OCI-LY1 (cell line): Measurements from ENCODE around the gene RPS23.

ENCODE experiments used
- H2AFZ ChIP-seq: fragments of 200-600 bp; sonication (generic), shearing (Covaris generic); 2 replicates; pipeline ENCODE4 v1.6.0; 2014; ENCODE audit warnings: antibody characterized with exemption, mild to moderate bottlenecking, low read length
- H3F3A ChIP-seq: fragments of 200-600 bp; sonication (generic), shearing (Covaris generic); 2 replicates; pipeline ENCODE4 v1.6.0; 2014; ENCODE audit warnings: mild to moderate bottlenecking, antibody characterized with exemption, low read length, moderate library complexity; ENCODE audit not compliant: insufficient read depth
- H3K27ac ChIP-seq: fragments of 200-600 bp; sonication (generic); 2 replicates; pipeline ENCODE4 v1.5.1; 2014; ENCODE audit warnings: low read length, mixed run types, mild to moderate bottlenecking, low read depth; ENCODE audit not compliant: poor library complexity, severe bottlenecking
- H3K27me3 ChIP-seq: fragments of 200-600 bp; sonication (generic); 2 replicates; pipeline ENCODE4 v1.6.0; 2014; ENCODE audit warnings: antibody characterized with exemption, mild to moderate bottlenecking, low read length, moderate library complexity; ENCODE audit not compliant: insufficient read depth
- H3K36me3 ChIP-seq: fragments of 200-600 bp; sonication (generic); 2 replicates; pipeline ENCODE4 v1.6.1; 2014; ENCODE audit warnings: mild to moderate bottlenecking, antibody characterized with exemption, low read length, moderate library complexity, mixed read lengths; ENCODE audit not compliant: insufficient read depth
- H3K4me1 ChIP-seq: fragments of 200-600 bp; sonication (generic); 2 replicates; pipeline ENCODE4 v1.5.1; 2014; ENCODE audit warnings: mild to moderate bottlenecking, low read length, moderate library complexity; ENCODE audit not compliant: insufficient read depth, severe bottlenecking
- H3K4me2 ChIP-seq: fragments of 200-600 bp; sonication (generic), shearing (Covaris generic); 2 replicates; pipeline ENCODE4 v1.6.1; 2014; ENCODE audit warnings: low read length
- H3K4me3 ChIP-seq: fragments of 200-600 bp; sonication (generic); 2 replicates; pipeline ENCODE4 v1.5.1; 2014; ENCODE audit warnings: low read length, low read depth, mild to moderate bottlenecking, mixed read lengths; ENCODE audit not compliant: poor library complexity, severe bottlenecking
- H3K79me2 ChIP-seq: fragments of 200-600 bp; shearing (Covaris generic); 2 replicates; pipeline ENCODE4 v1.6.1; 2016; ENCODE audit warnings: mixed run types, low read length, mixed read lengths; ENCODE audit not compliant: insufficient read depth
- H3K9ac ChIP-seq: fragments of 200-600 bp; sonication (generic), shearing (Covaris generic); 2 replicates; pipeline ENCODE4 v1.6.1; 2014; ENCODE audit warnings: mild to moderate bottlenecking, low read length, mixed read lengths
- H3K9me2 ChIP-seq: fragments of 200-600 bp; sonication (generic), shearing (Covaris generic); 2 replicates; pipeline ENCODE4 v1.6.1; 2014; ENCODE audit warnings: low read depth, mild to moderate bottlenecking, low read length, mixed read lengths
- H3K9me3 ChIP-seq: fragments of 200-600 bp; shearing (Covaris generic); 2 replicates; pipeline ENCODE4 v1.6.1; 2014; ENCODE audit warnings: low read length, mixed read lengths
- H4K20me1 ChIP-seq: fragments of 200-600 bp; sonication (generic), shearing (Covaris generic); 2 replicates; pipeline ENCODE4 v1.6.0; 2016; ENCODE audit warnings: mild to moderate bottlenecking, low read length; ENCODE audit not compliant: insufficient read depth
- EZH2 ChIP-seq: fragments of 200-600 bp; sonication (generic), shearing (Covaris generic); IDR thresholded peaks from 2 replicates; pipeline ENCODE4 v1.8.0; 2017; ENCODE audit warnings: borderline replicate concordance, mixed run types, mild to moderate bottlenecking, antibody characterized with exemption, low read length, moderate library complexity, mixed read lengths
- TF ChIP-seq, protein P1 (sequence below): fragments of 200-600 bp; sonication (generic), shearing (Covaris generic); IDR thresholded peaks from 2 replicates; pipeline ENCODE4 v1.5.1; 2017; ENCODE audit warnings: mild to moderate bottlenecking, antibody characterized with exemption, low read length, moderate library complexity, mixed read lengths

The RPS23 gene

GRCh38 chr5:82277987-82278710 is at the start of gene RPS23:
Gene RPS23, minus strand, starts transcription at chr5:82278354. Its CDS starts 31 bp downstream, at chr5:82278323.
- no peaks in the 10 kb centered on the region for H3K9me2 ChIP-seq
- H3K4me3 ChIP-seq, result peak within 1 kb of the TSS; percentile 85
- H3K27me3 ChIP-seq, result no peaks in the 10 kb centered on the region
- peak within 1 kb of the TSS; percentile 93 for H3K4me2 ChIP-seq
- no peaks in the 10 kb centered on the region for H3K9me3 ChIP-seq
- peaks cover 42% of the 10 kb centered on the region for H3K4me1 ChIP-seq
- peak within 1 kb of the TSS; percentile 94 for H3K9ac ChIP-seq
- peak within 1 kb of the TSS; percentile 52 for H3K27ac ChIP-seq
- peaks cover 16% of the 10 kb centered on the region for H3K79me2 ChIP-seq
- H2AFZ ChIP-seq, result peak within 1 kb of the TSS; percentile 72; the same call in 1 of the 2 replicates
- H4K20me1 ChIP-seq, result no peaks in the 10 kb centered on the region
- no peaks in the 10 kb centered on the region; the same call in none of the 2 replicates for H3F3A ChIP-seq
- H3K36me3 ChIP-seq, result peaks cover 43% of the 10 kb centered on the region
- no peak for TF ChIP-seq EZH2
- TF ChIP-seq, protein P1, sequence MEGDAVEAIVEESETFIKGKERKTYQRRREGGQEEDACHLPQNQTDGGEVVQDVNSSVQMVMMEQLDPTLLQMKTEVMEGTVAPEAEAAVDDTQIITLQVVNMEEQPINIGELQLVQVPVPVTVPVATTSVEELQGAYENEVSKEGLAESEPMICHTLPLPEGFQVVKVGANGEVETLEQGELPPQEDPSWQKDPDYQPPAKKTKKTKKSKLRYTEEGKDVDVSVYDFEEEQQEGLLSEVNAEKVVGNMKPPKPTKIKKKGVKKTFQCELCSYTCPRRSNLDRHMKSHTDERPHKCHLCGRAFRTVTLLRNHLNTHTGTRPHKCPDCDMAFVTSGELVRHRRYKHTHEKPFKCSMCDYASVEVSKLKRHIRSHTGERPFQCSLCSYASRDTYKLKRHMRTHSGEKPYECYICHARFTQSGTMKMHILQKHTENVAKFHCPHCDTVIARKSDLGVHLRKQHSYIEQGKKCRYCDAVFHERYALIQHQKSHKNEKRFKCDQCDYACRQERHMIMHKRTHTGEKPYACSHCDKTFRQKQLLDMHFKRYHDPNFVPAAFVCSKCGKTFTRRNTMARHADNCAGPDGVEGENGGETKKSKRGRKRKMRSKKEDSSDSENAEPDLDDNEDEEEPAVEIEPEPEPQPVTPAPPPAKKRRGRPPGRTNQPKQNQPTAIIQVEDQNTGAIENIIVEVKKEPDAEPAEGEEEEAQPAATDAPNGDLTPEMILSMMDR, result no peak

DNA sequence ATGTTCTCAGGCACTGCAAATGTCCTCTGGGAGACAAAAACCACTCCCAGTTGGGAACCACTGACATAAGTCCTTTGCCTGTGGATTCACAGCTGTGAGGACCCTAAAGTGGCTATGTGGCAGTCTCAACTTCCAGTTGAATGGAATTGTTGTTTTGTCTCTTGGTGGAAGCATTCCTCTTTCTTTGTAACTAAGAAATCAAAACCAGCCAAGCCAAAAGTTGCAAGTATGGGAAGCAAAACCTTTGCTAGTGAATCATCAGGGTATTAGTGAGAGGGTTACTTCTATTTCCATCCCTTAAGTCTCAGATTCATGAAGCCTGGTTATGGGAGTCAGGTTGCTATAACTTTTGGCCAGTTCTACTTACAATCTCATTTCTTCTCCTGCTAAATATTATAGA is 49.8 kb upstream of the RPS23 start:
- no peak overlapping the region for H3K4me2 ChIP-seq
- H2AFZ ChIP-seq, result no peak overlapping the region
- H3K27me3 ChIP-seq, result no peaks in the 10 kb centered on the region
- H4K20me1 ChIP-seq, result no peaks in the 10 kb centered on the region
- H3K9ac ChIP-seq, result no peak overlapping the region
- no peak overlapping the region for H3K27ac ChIP-seq
- no peak for TF ChIP-seq EZH2
- TF ChIP-seq, protein P1, result no peak
- no peaks in the 10 kb centered on the region for H3K9me3 ChIP-seq
- H3K9me2 ChIP-seq, result no peaks in the 10 kb centered on the region
- H3F3A ChIP-seq, result no peaks in the 10 kb centered on the region
- no peak overlapping the region for H3K4me3 ChIP-seq
- H3K36me3 ChIP-seq, result no peaks in the 10 kb centered on the region
- H3K4me1 ChIP-seq, result no peaks in the 10 kb centered on the region
- no peaks in the 10 kb centered on the region for H3K79me2 ChIP-seq

DNA sequence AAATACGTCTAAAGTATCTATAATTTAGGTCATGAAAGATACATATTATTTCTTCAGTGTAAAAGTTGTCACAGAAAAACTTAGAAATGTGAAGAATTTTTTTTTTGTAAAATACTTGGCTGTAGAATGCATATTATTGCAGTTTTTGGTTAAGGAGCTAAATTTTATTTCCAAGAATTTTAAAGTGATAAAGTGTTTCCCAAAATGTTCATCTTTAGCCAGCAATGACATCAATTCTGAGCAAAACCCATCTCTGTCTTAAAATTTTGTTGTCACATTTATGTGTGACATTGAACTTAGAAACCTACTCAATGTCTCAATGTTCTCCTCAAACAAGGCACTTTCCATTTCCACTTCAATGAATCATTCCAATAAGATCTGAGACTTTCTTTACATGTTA is 47.8 kb upstream of the RPS23 start:
- Histone ChIP-seq H3K27me3 (no peaks in the 10 kb centered on the region), H3K36me3 (no peaks in the 10 kb centered on the region), H3F3A (no peaks in the 10 kb centered on the region), H3K4me2 (no peak overlapping the region), H4K20me1 (no peaks in the 10 kb centered on the region), H3K9me3 (no peaks in the 10 kb centered on the region), H3K9ac (no peak overlapping the region), H3K4me1 (no peaks in the 10 kb centered on the region), H3K79me2 (no peaks in the 10 kb centered on the region), H3K27ac (no peak overlapping the region), H3K4me3 (no peak overlapping the region), H2AFZ (no peak overlapping the region), H3K9me2 (no peaks in the 10 kb centered on the region)
- TF ChIP-seq, protein P1, result no peak
- TF ChIP-seq EZH2, result no peak
